Spleen (tissue), 11 donors: ENCODE results near the gene TBL1X. TPM values are rescaled to one million over a fixed set of nuclear protein-coding genes. Genes with fewer than 3 reads are reported as not detected.

Experiments used
- DNase-seq: peaks from one replicate; pipeline ENCODE4 v3.0.0-alpha.2; 2020
- H3K27ac ChIP-seq, 8 donors: fragments of 200-600 bp; sonication (generic) in 7 of 8; 1 replicate in 4 of 8; 2 replicates in 4 of 8; pipeline versions ENCODE4 v1.5.0 to v1.8.0; 2016 to 2021; ENCODE audit warnings: inconsistent platforms in 4 of 8, mild to moderate bottlenecking in 4 of 8, moderate library complexity in 1 of 8
- H3K27me3 ChIP-seq, 7 donors: fragments of 200-600 bp; sonication (generic) in 6 of 7; replicated peaks in 1 of 7; 1 replicate in 4 of 7; 2 replicates in 3 of 7; pipeline versions ENCODE4 v1.5.0 to v1.8.0; 2016 to 2021; ENCODE audit warnings: inconsistent platforms in 3 of 7, mild to moderate bottlenecking in 1 of 7
- H3K36me3 ChIP-seq, 6 donors: fragments of 200-600 bp; sonication (generic) in 5 of 6; 1 replicate in 4 of 6; 2 replicates in 2 of 6; pipeline versions ENCODE4 v1.5.0 to v1.8.0; 2016 to 2021; ENCODE audit warnings: inconsistent platforms in 2 of 6
- H3K4me1 ChIP-seq, 6 donors: fragments of 200-600 bp; sonication (generic) in 5 of 6; 1 replicate in 3 of 6; 2 replicates in 3 of 6; pipeline versions ENCODE4 v1.5.0 to v1.8.0; 2016 to 2021; ENCODE audit warnings: inconsistent platforms in 3 of 6
- H3K4me3 ChIP-seq, 8 donors: fragments of 200-600 bp; sonication (generic) in 7 of 8; 1 replicate in 4 of 8; 2 replicates in 4 of 8; pipeline versions ENCODE4 v1.5.0 to v1.8.0; 2016 to 2021; ENCODE audit warnings: inconsistent platforms in 4 of 8, mild to moderate bottlenecking in 4 of 8, moderate library complexity in 2 of 8
- H3K9me3 ChIP-seq, 8 donors: fragments of 200-600 bp; sonication (generic) in 7 of 8; 1 replicate in 4 of 8; 2 replicates in 4 of 8; pipeline versions ENCODE4 v1.5.0 to v1.8.0; 2016 to 2021; ENCODE audit warnings: inconsistent platforms in 4 of 8
- CTCF ChIP-seq, 11 experiments: fragments of 200-600 bp in 7 of 11; fragments of 450-650 bp in 4 of 11; sonication (generic) in 4 of 11; IDR thresholded peaks in 8 of 11; conservative IDR thresholded peaks in 3 of 11; 1 replicate in 7 of 11; 2 replicates in 4 of 11; pipeline versions ENCODE4 v1.4.0 to v1.8.0; 2016 to 2021; ENCODE audit warnings: antibody characterized with exemption in 11 of 11, inconsistent platforms in 4 of 11, mild to moderate bottlenecking in 1 of 11
- POLR2A ChIP-seq, 3 donors: fragments of 450-650 bp; IDR thresholded peaks; one replicate each; pipeline ENCODE4 v1.5.1; 2017; ENCODE audit warnings: antibody characterized with exemption in 3 of 3, mild to moderate bottlenecking in 1 of 3
- POLR2AphosphoS5 ChIP-seq, 3 donors: sonication (generic); formaldehyde crosslinking; IDR thresholded peaks; one replicate each; pipeline ENCODE4 v1.5.1; 2017; ENCODE audit warnings: antibody characterized with exemption in 3 of 3
- WGBS, 5 donors: extraction: QIAGEN DNeasy Blood & Tissue Kit in 3 of 5; methylation state at CpG; one replicate each; pipeline versions ENCODE4 v1.1.5 to v1.1.7; 2013 to 2018; 5-methylcytosine and 5-hydroxymethylcytosine counted together
- intact Hi-C: fragments of 100-400 bp; cut with DNase I; formaldehyde crosslinking; loops from one replicate; pipeline ENCODE4 v1.15.0; 2023; ENCODE audit warnings: low total_unique reads
- polyA plus RNA-seq, 3 donors: library from polyadenylated mRNA; stranded (reverse); fragments of 200-250 nt; gene quantifications; one replicate each; pipeline ENCODE4 v1.2.1, GENCODE V29; 2013
- total RNA-seq, 7 donors: library from RNA; depleted of rRNA in 3 of 7; stranded (reverse); fragments of >200 nt in 3 of 7; fragmentation: NEBNext Ultra II Directional in 4 of 7; extraction: Animal tissue kit (Norgen Biotek cat#: 25700) in 4 of 7; gene quantifications; one replicate each; pipeline versions ENCODE4 v1.1.0 to v1.2.1, GENCODE V29; 2016 to 2021
- donor health status: healthy with polysubstance abuse.
- donor health status: DM: no; HTN: no; CAD: no; lungs with moderate emphysema.
- donor health status: DM: no; HTN: no; CAD: no.
- donor health status: Bipolar disorder and iron deficiency.
- donor health status: healthy.
- donor health status: DM: no; HTN: no; CAD: no.
- donor health status: DM: yes; HTN: yes; CAD: no.

TBL1X gene
- total and polyA plus RNA-seq, 10 donors: 3.0 to 37.2 (median 21.4) TPM

- Histone ChIP-seq H3K36me3 (no peaks in the 10 kb centered on the region), H3K4me1 (peaks cover 0 to 20% (median 6%) of the 10 kb centered on the region in 6 donors), H3K27me3 (no peaks in the 10 kb centered on the region), H3K9me3 (peaks cover 0 to 12% (median 0%) of the 10 kb centered on the region in 8 donors), H3K27ac (peak overlapping the region in 4 of 8 donors; percentile 53 to 60 (median 57)), H3K4me3 (no peak overlapping the region)
- intact Hi-C loops: no loop called here
- 34 to 46% (median 39%) methylated on average over 7 of the region's 7 CpGs for WGBS, 5 donors
- DNase-seq: no peak
- TF ChIP-seq CTCF (IDR thresholded peaks at IDR 0.05 in 8 of 11, conservative IDR thresholded peaks at IDR 0.05 in 3 of 11): no peak
- TF ChIP-seq POLR2AphosphoS5 (IDR thresholded peaks at IDR 0.05): peak in 1 of 3 donors; percentile 7
- no peak for TF ChIP-seq POLR2A (IDR thresholded peaks at IDR 0.05)
These were observed 212.4 kb downstream of the TBL1X start for GRCh38 chrX:9677098-9677739.

- intact Hi-C loops: no loop called here
- no peak for DNase-seq
- Histone ChIP-seq H3K27ac (peak overlapping the region in 1 of 8 donors; percentile 58), H3K4me1 (peaks cover 0 to 17% (median 6%) of the 10 kb centered on the region in 6 donors), H3K9me3 (peaks cover 0 to 12% (median 0%) of the 10 kb centered on the region in 8 donors), H3K27me3 (no peaks in the 10 kb centered on the region), H3K4me3 (no peak overlapping the region), H3K36me3 (peaks cover 0 to 6% (median 0%) of the 10 kb centered on the region in 6 donors)
- TF ChIP-seq POLR2AphosphoS5 (IDR thresholded peaks at IDR 0.05) (no peak), POLR2A (IDR thresholded peaks at IDR 0.05) (no peak), CTCF (IDR thresholded peaks at IDR 0.05 in 8 of 11, conservative IDR thresholded peaks at IDR 0.05 in 3 of 11) (no peak)
- 88 to 97% (median 94%) methylated on average over 3 of the region's 3 CpGs for WGBS, 5 donors
These were observed 213.5 kb downstream of the TBL1X start for GRCh38 chrX:9678215-9678965.

- H3K27ac ChIP-seq: no peak overlapping the region
- 86 to 96% (median 94%) methylated on average over 9 of the region's 9 CpGs for WGBS, 5 donors
- H3K4me1 ChIP-seq: peaks cover 0 to 17% (median 6%) of the 10 kb centered on the region in 6 donors
- no peak overlapping the region for H3K4me3 ChIP-seq
- no peaks in the 10 kb centered on the region for H3K27me3 ChIP-seq
- peaks cover 0 to 25% (median 0%) of the 10 kb centered on the region in 6 donors for H3K36me3 ChIP-seq
- no peak for DNase-seq
- H3K9me3 ChIP-seq: peaks cover 0 to 10% (median 0%) of the 10 kb centered on the region in 8 donors
- no peak for TF ChIP-seq POLR2A (IDR thresholded peaks at IDR 0.05)
- TF ChIP-seq POLR2AphosphoS5 (IDR thresholded peaks at IDR 0.05): no peak
- no peak for TF ChIP-seq CTCF (IDR thresholded peaks at IDR 0.05 in 8 of 11, conservative IDR thresholded peaks at IDR 0.05 in 3 of 11)
- intact Hi-C loops: no loop called here
These were observed 216.2 kb downstream of the TBL1X start for GRCh38 chrX:9681011-9681410.

GRCh38 chrX:9681422-9681821 lies 216.6 kb downstream of the TBL1X start:
- Histone ChIP-seq H3K4me3 (no peak overlapping the region), H3K4me1 (peaks cover 0 to 17% (median 6%) of the 10 kb centered on the region in 6 donors), H3K9me3 (peaks cover 0 to 6% (median 0%) of the 10 kb centered on the region in 8 donors), H3K36me3 (peaks cover 0 to 29% (median 0%) of the 10 kb centered on the region in 6 donors), H3K27me3 (no peaks in the 10 kb centered on the region), H3K27ac (no peak overlapping the region)
- 80 to 94% (median 86%) methylated on average over 4 of the region's 4 CpGs for WGBS, 5 donors
- DNase-seq: no peak
- TF ChIP-seq CTCF (IDR thresholded peaks at IDR 0.05 in 8 of 11, conservative IDR thresholded peaks at IDR 0.05 in 3 of 11) (no peak), POLR2AphosphoS5 (IDR thresholded peaks at IDR 0.05) (no peak), POLR2A (IDR thresholded peaks at IDR 0.05) (no peak)
- intact Hi-C loops: no loop called here
